SHP77 (cell line): Measurements from ENCODE around the gene RNASE8.
A peak's percentile ranks its signal among the peaks of the same experiment; 100 is the strongest.

Source experiments
- DNase-seq, 2 experiments: peaks; one replicate each; lab custom pipeline; 2025; lab: John Stamatoyannopoulos, UW

The RNASE8 gene

GRCh38 chr14:21072781-21073339, 15.2 kb downstream of the RNASE8 start:
- DNase-seq, result no peak

- DNase-seq, result no peak
Measured at GRCh38 chr14:21073921-21074320, 16.3 kb downstream of the RNASE8 start.

- DNase-seq, result no peak
Measured at GRCh38 chr14:21074398-21075272, 17.0 kb downstream of the RNASE8 start.

- no peak for DNase-seq
Measured at GRCh38 chr14:21075719-21076437, 18.3 kb downstream of the RNASE8 start.

GRCh38 chr14:21077672-21078071, 20.1 kb downstream of the RNASE8 start:
- no peak for DNase-seq

GRCh38 chr14:21078287-21078686, 20.7 kb downstream of the RNASE8 start:
- no peak for DNase-seq

GRCh38 chr14:21078726-21079125, 21.1 kb downstream of the RNASE8 start:
- DNase-seq, result no peak

GRCh38 chr14:21081521-21082142, 24.0 kb downstream of the RNASE8 start:
- DNase-seq, result no peak

GRCh38 chr14:21083565-21084325, 26.1 kb downstream of the RNASE8 start:
- no peak for DNase-seq

- no peak for DNase-seq
Measured at GRCh38 chr14:21084396-21084795, 26.8 kb downstream of the RNASE8 start.

- DNase-seq, result no peak
Measured at GRCh38 chr14:21084998-21085853, 27.6 kb downstream of the RNASE8 start.

- no peak for DNase-seq
Measured at GRCh38 chr14:21086908-21087293, 29.3 kb downstream of the RNASE8 start.

- no peak for DNase-seq
Measured at GRCh38 chr14:21087294-21088091, 29.9 kb downstream of the RNASE8 start.

- DNase-seq, result no peak
Measured at GRCh38 chr14:21088687-21089086, 31.1 kb downstream of the RNASE8 start.

- DNase-seq, result no peak
Measured at GRCh38 chr14:21089271-21089670, 31.6 kb downstream of the RNASE8 start.

- no peak for DNase-seq
Measured at GRCh38 chr14:21089877-21090193, 32.2 kb downstream of the RNASE8 start.

GRCh38 chr14:21090194-21090939, 32.7 kb downstream of the RNASE8 start:
- DNase-seq, result peak in 1 of 2 experiments; percentile 24

GRCh38 chr14:21090940-21091663, 33.5 kb downstream of the RNASE8 start:
- DNase-seq, result no peak

- no peak for DNase-seq
Measured at GRCh38 chr14:21091821-21092272, 34.2 kb downstream of the RNASE8 start.
